H9 (cell line): Measurements from ENCODE around the gene HOXB1. TPM values are rescaled to one million over a fixed set of nuclear protein-coding genes. Genes with fewer than 3 reads are reported as not detected.

Experiments
- DNase-seq: peaks from one replicate; pipeline ENCODE4 v3.0.0-alpha.2; 2017
- H2AFZ ChIP-seq: one replicate; pipeline ENCODE4 v1.6.1; 2013; ENCODE audit warnings: mild to moderate bottlenecking, low read length, control low read depth, moderate library complexity
- H2AK5ac ChIP-seq: 2 replicates; pipeline ENCODE4 v1.6.1; 2013; ENCODE audit warnings: low read length, control low read depth, mixed read lengths; ENCODE audit not compliant: insufficient read length
- H2BK120ac ChIP-seq: one replicate; pipeline ENCODE4 v1.6.1; 2013; ENCODE audit warnings: low read depth, mild to moderate bottlenecking, low read length, control low read depth, inconsistent platforms; ENCODE audit not compliant: poor library complexity, severe bottlenecking
- H2BK12ac ChIP-seq: 2 replicates; pipeline ENCODE4 v1.6.1; 2013; ENCODE audit warnings: low read length, control low read depth, mixed read lengths, low read depth; ENCODE audit not compliant: insufficient read length
- H2BK15ac ChIP-seq: 2 replicates; pipeline ENCODE4 v1.6.1; 2013; ENCODE audit warnings: low read depth, low read length, control low read depth
- H2BK20ac ChIP-seq: one replicate; pipeline ENCODE4 v1.6.1; 2013; ENCODE audit warnings: low read depth, mild to moderate bottlenecking, low read length, control low read depth, inconsistent platforms; ENCODE audit not compliant: poor library complexity, severe bottlenecking
- H2BK5ac ChIP-seq: 2 replicates; pipeline ENCODE4 v1.6.1; 2013; ENCODE audit warnings: low read length, control low read depth, mixed read lengths; ENCODE audit not compliant: insufficient read length
- H3K14ac ChIP-seq: 2 replicates; pipeline ENCODE4 v1.6.1; 2013; ENCODE audit warnings: low read length, control low read depth; ENCODE audit not compliant: insufficient read depth
- H3K18ac ChIP-seq: 2 replicates; pipeline ENCODE4 v1.6.1; 2013; ENCODE audit warnings: low read depth, mild to moderate bottlenecking, mixed read lengths, low read length, control low read depth; ENCODE audit not compliant: insufficient read length
- H3K23ac ChIP-seq: 2 replicates; pipeline ENCODE4 v1.6.1; 2013; ENCODE audit warnings: low read length, control low read depth, mixed read lengths, low read depth; ENCODE audit not compliant: insufficient read length
- H3K23me2 ChIP-seq: 2 replicates; pipeline ENCODE4 v1.6.1; 2013; ENCODE audit warnings: low read depth, mild to moderate bottlenecking, mixed read lengths, low read length, control low read depth; ENCODE audit not compliant: insufficient read length, poor library complexity, severe bottlenecking
- H3K27ac ChIP-seq: 2 replicates; pipeline ENCODE4 v1.5.1; 2013; ENCODE audit warnings: low read length, control low read depth, mixed read lengths, low read depth; ENCODE audit not compliant: insufficient read length
- H3K27me3 ChIP-seq: 2 replicates; pipeline ENCODE4 v1.6.1; 2013; ENCODE audit warnings: low read length, control low read depth, inconsistent platforms; ENCODE audit not compliant: insufficient read depth
- H3K4ac ChIP-seq: 2 replicates; pipeline ENCODE4 v1.6.1; 2013; ENCODE audit warnings: low read depth, mild to moderate bottlenecking, control low read depth, inconsistent platforms, low read length, moderate library complexity
- H3K4me1 ChIP-seq: 2 replicates; pipeline ENCODE4 v1.6.1; 2013; ENCODE audit warnings: low read length, control low read depth, inconsistent platforms; ENCODE audit not compliant: insufficient read depth
- H3K4me2 ChIP-seq: 2 replicates; pipeline ENCODE4 v1.6.1; 2013; ENCODE audit warnings: low read length, control low read depth, mixed read lengths; ENCODE audit not compliant: insufficient read length, insufficient read depth
- H3K56ac ChIP-seq: 2 replicates; pipeline ENCODE4 v1.6.1; 2013; ENCODE audit warnings: low read depth, mild to moderate bottlenecking, mixed read lengths, low read length, control low read depth; ENCODE audit not compliant: insufficient read length
- H3K79me1 ChIP-seq: 2 replicates; pipeline ENCODE4 v1.6.1; 2013; ENCODE audit warnings: low read depth, mild to moderate bottlenecking, moderate library complexity, low read length, control low read depth, inconsistent platforms; ENCODE audit not compliant: insufficient read depth, poor library complexity, severe bottlenecking
- H3K79me2 ChIP-seq: 2 replicates; pipeline ENCODE4 v1.6.1; 2013; ENCODE audit warnings: low read length, control low read depth, inconsistent platforms; ENCODE audit not compliant: insufficient read depth
- H3K9ac ChIP-seq: 2 replicates; pipeline ENCODE4 v1.6.1; 2013; ENCODE audit warnings: low read length, control low read depth, mixed read lengths; ENCODE audit not compliant: insufficient read length; ENCODE audit errors: extremely low read depth
- H3K9me3 ChIP-seq: one replicate; pipeline ENCODE4 v1.6.1; 2013; ENCODE audit warnings: low read depth, low read length, inconsistent platforms; ENCODE audit not compliant: control insufficient read depth
- H3T11ph ChIP-seq: one replicate; pipeline ENCODE4 v1.6.1; 2013; ENCODE audit warnings: mild to moderate bottlenecking, low read length, control low read depth, inconsistent platforms
- H4K20me1 ChIP-seq: one replicate; pipeline ENCODE4 v1.6.1; 2013; ENCODE audit not compliant: control insufficient read depth, insufficient read length, insufficient read depth
- H4K5ac ChIP-seq: 2 replicates; pipeline ENCODE4 v1.6.1; 2013; ENCODE audit warnings: low read depth, mild to moderate bottlenecking, mixed read lengths, low read length, control low read depth; ENCODE audit not compliant: insufficient read length
- H4K8ac ChIP-seq: replicated peaks from 2 replicates; pipeline ENCODE4 v1.6.1; 2013; ENCODE audit warnings: low read length, control low read depth, mixed read lengths, low read depth; ENCODE audit not compliant: insufficient read length
- H4K91ac ChIP-seq: 2 replicates; pipeline ENCODE4 v1.6.1; 2013; ENCODE audit warnings: low read depth, mild to moderate bottlenecking, moderate library complexity, mixed read lengths, low read length, control low read depth; ENCODE audit not compliant: insufficient read length
- H3K27ac Mint-ChIP-seq, 3 experiments: 2 replicates in 2 of 3; 3 replicates in 1 of 3; pipeline ENCODE4 v1.8.0; 2020 to 2021; ENCODE audit warnings: mixed read lengths in 3 of 3, mild to moderate bottlenecking in 1 of 3, moderate library complexity in 1 of 3
- H3K27me3 Mint-ChIP-seq: 2 replicates; pipeline ENCODE4 v1.8.0; 2021; ENCODE audit warnings: low read depth, mild to moderate bottlenecking, moderate library complexity, mixed read lengths
- H3K36me3 Mint-ChIP-seq, 3 experiments: 2 replicates in 2 of 3; 3 replicates in 1 of 3; pipeline ENCODE4 v1.8.0; 2020 to 2021; ENCODE audit warnings: low read depth in 3 of 3, mixed read lengths in 3 of 3; ENCODE audit not compliant: insufficient read depth in 1 of 3
- H3K4me1 Mint-ChIP-seq, 2 experiments: 2 replicates each; pipeline ENCODE4 v1.8.0; 2020; ENCODE audit warnings: mixed read lengths in 2 of 2
- H3K4me3 Mint-ChIP-seq, 2 experiments: 2 replicates in 1 of 2; 3 replicates in 1 of 2; pipeline ENCODE4 v1.8.0; 2020 to 2021; ENCODE audit warnings: mild to moderate bottlenecking in 2 of 2, mixed read lengths in 2 of 2, moderate library complexity in 1 of 2
- H3K9me3 Mint-ChIP-seq, 2 experiments: 2 replicates in 1 of 2; 3 replicates in 1 of 2; pipeline ENCODE4 v1.8.0; 2020; ENCODE audit warnings: mild to moderate bottlenecking in 2 of 2, mixed read lengths in 2 of 2, moderate library complexity in 1 of 2
- WGBS: extraction: QIAGEN DNeasy Blood & Tissue Kit; methylation state at CpG from one replicate; pipeline ENCODE4 v1.1.7; 2013; ENCODE audit warnings: missing lambda C conversion rate, low lambda C conversion rate, mixed read lengths; ENCODE audit not compliant: insufficient read length; ENCODE audit errors: extremely low coverage; 5-methylcytosine and 5-hydroxymethylcytosine counted together
- total RNA-seq: library from RNA; stranded (reverse); gene quantifications from 2 replicates; pipeline ENCODE4 v1.2.1, GENCODE V29; 2021
- TF ChIP-seq, protein P1 (sequence below): fragments of 200-600 bp; sonication (generic); conservative IDR thresholded peaks from 3 replicates; pipeline ENCODE4 v1.8.0; 2021; ENCODE audit warnings: antibody characterized with exemption, mild to moderate bottlenecking

HOXB1 gene
- total RNA-seq, 1 experiment from 2014 or later: not detected

GRCh38 chr17:48551214-48551555 lies 20.4 kb upstream of the HOXB1 start:
- Histone ChIP-seq H2AFZ (no peak overlapping the region), H3K9me3 (no peaks in the 10 kb centered on the region), H2AK5ac (no peak overlapping the region), H3K79me1 (no peaks in the 10 kb centered on the region), H2BK120ac (no peak overlapping the region), H4K20me1 (peaks cover 3% of the 10 kb centered on the region), H3K23me2 (no peaks in the 10 kb centered on the region), H3K18ac (no peak overlapping the region), H3K14ac (no peak overlapping the region), H3K23ac (no peak overlapping the region), H3T11ph (no peak overlapping the region), H2BK15ac (no peak overlapping the region), H2BK12ac (no peak overlapping the region), H3K56ac (no peak overlapping the region), H2BK20ac (no peak overlapping the region), H3K4ac (no peak overlapping the region), H3K4me2 (no peak overlapping the region), H3K27me3 (peaks cover 91% of the 10 kb centered on the region), H3K9ac (no peak overlapping the region), H2BK5ac (no peak overlapping the region), H4K91ac (no peak overlapping the region), H3K27ac (no peak overlapping the region), H3K79me2 (no peaks in the 10 kb centered on the region), H4K8ac (no peak overlapping the region), H4K5ac (no peak overlapping the region), H3K4me1 (peaks cover 3% of the 10 kb centered on the region; the same call in 1 of the 2 replicates)
- Mint-ChIP-seq H3K4me1 (peaks cover 31 to 60% of the 10 kb centered on the region in 2 experiments), H3K36me3 (no peaks in the 10 kb centered on the region), H3K4me3 (no peak overlapping the region), H3K27me3 (peaks cover 99% of the 10 kb centered on the region), H3K27ac (no peak overlapping the region), H3K9me3 (peaks cover 11 to 13% of the 10 kb centered on the region in 2 experiments; a peak in 4 of 5 replicates)
- TF ChIP-seq, protein P1, sequence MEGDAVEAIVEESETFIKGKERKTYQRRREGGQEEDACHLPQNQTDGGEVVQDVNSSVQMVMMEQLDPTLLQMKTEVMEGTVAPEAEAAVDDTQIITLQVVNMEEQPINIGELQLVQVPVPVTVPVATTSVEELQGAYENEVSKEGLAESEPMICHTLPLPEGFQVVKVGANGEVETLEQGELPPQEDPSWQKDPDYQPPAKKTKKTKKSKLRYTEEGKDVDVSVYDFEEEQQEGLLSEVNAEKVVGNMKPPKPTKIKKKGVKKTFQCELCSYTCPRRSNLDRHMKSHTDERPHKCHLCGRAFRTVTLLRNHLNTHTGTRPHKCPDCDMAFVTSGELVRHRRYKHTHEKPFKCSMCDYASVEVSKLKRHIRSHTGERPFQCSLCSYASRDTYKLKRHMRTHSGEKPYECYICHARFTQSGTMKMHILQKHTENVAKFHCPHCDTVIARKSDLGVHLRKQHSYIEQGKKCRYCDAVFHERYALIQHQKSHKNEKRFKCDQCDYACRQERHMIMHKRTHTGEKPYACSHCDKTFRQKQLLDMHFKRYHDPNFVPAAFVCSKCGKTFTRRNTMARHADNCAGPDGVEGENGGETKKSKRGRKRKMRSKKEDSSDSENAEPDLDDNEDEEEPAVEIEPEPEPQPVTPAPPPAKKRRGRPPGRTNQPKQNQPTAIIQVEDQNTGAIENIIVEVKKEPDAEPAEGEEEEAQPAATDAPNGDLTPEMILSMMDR: no peak
- WGBS: no CpG with 5 or more reads among the region's 19 CpGs
- no peak for DNase-seq
